H9 (cell line): ENCODE measurements around the gene RHOA. TPM values are rescaled to one million over a fixed set of nuclear protein-coding genes. Genes with fewer than 3 reads are reported as not detected.

Experiments used
- DNase-seq: peaks from one replicate; pipeline ENCODE4 v3.0.0-alpha.2; 2017
- H2AFZ ChIP-seq: one replicate; pipeline ENCODE4 v1.6.1; 2013; ENCODE audit warnings: mild to moderate bottlenecking, low read length, control low read depth, moderate library complexity
- H2AK5ac ChIP-seq: 2 replicates; pipeline ENCODE4 v1.6.1; 2013; ENCODE audit warnings: low read length, control low read depth, mixed read lengths; ENCODE audit not compliant: insufficient read length
- H2BK120ac ChIP-seq: one replicate; pipeline ENCODE4 v1.6.1; 2013; ENCODE audit warnings: low read depth, mild to moderate bottlenecking, low read length, control low read depth, inconsistent platforms; ENCODE audit not compliant: poor library complexity, severe bottlenecking
- H2BK12ac ChIP-seq: 2 replicates; pipeline ENCODE4 v1.6.1; 2013; ENCODE audit warnings: low read length, control low read depth, mixed read lengths, low read depth; ENCODE audit not compliant: insufficient read length
- H2BK15ac ChIP-seq: 2 replicates; pipeline ENCODE4 v1.6.1; 2013; ENCODE audit warnings: low read depth, low read length, control low read depth
- H2BK20ac ChIP-seq: one replicate; pipeline ENCODE4 v1.6.1; 2013; ENCODE audit warnings: low read depth, mild to moderate bottlenecking, low read length, control low read depth, inconsistent platforms; ENCODE audit not compliant: poor library complexity, severe bottlenecking
- H2BK5ac ChIP-seq: 2 replicates; pipeline ENCODE4 v1.6.1; 2013; ENCODE audit warnings: low read length, control low read depth, mixed read lengths; ENCODE audit not compliant: insufficient read length
- H3K14ac ChIP-seq: 2 replicates; pipeline ENCODE4 v1.6.1; 2013; ENCODE audit warnings: low read length, control low read depth; ENCODE audit not compliant: insufficient read depth
- H3K18ac ChIP-seq: 2 replicates; pipeline ENCODE4 v1.6.1; 2013; ENCODE audit warnings: low read depth, mild to moderate bottlenecking, mixed read lengths, low read length, control low read depth; ENCODE audit not compliant: insufficient read length
- H3K23ac ChIP-seq: 2 replicates; pipeline ENCODE4 v1.6.1; 2013; ENCODE audit warnings: low read length, control low read depth, mixed read lengths, low read depth; ENCODE audit not compliant: insufficient read length
- H3K23me2 ChIP-seq: 2 replicates; pipeline ENCODE4 v1.6.1; 2013; ENCODE audit warnings: low read depth, mild to moderate bottlenecking, mixed read lengths, low read length, control low read depth; ENCODE audit not compliant: insufficient read length, poor library complexity, severe bottlenecking
- H3K27ac ChIP-seq: 2 replicates; pipeline ENCODE4 v1.5.1; 2013; ENCODE audit warnings: low read length, control low read depth, mixed read lengths, low read depth; ENCODE audit not compliant: insufficient read length
- H3K27me3 ChIP-seq: 2 replicates; pipeline ENCODE4 v1.6.1; 2013; ENCODE audit warnings: low read length, control low read depth, inconsistent platforms; ENCODE audit not compliant: insufficient read depth
- H3K4ac ChIP-seq: 2 replicates; pipeline ENCODE4 v1.6.1; 2013; ENCODE audit warnings: low read depth, mild to moderate bottlenecking, control low read depth, inconsistent platforms, low read length, moderate library complexity
- H3K4me1 ChIP-seq: 2 replicates; pipeline ENCODE4 v1.6.1; 2013; ENCODE audit warnings: low read length, control low read depth, inconsistent platforms; ENCODE audit not compliant: insufficient read depth
- H3K4me2 ChIP-seq: 2 replicates; pipeline ENCODE4 v1.6.1; 2013; ENCODE audit warnings: low read length, control low read depth, mixed read lengths; ENCODE audit not compliant: insufficient read length, insufficient read depth
- H3K56ac ChIP-seq: 2 replicates; pipeline ENCODE4 v1.6.1; 2013; ENCODE audit warnings: low read depth, mild to moderate bottlenecking, mixed read lengths, low read length, control low read depth; ENCODE audit not compliant: insufficient read length
- H3K79me1 ChIP-seq: 2 replicates; pipeline ENCODE4 v1.6.1; 2013; ENCODE audit warnings: low read depth, mild to moderate bottlenecking, moderate library complexity, low read length, control low read depth, inconsistent platforms; ENCODE audit not compliant: insufficient read depth, poor library complexity, severe bottlenecking
- H3K79me2 ChIP-seq: 2 replicates; pipeline ENCODE4 v1.6.1; 2013; ENCODE audit warnings: low read length, control low read depth, inconsistent platforms; ENCODE audit not compliant: insufficient read depth
- H3K9ac ChIP-seq: 2 replicates; pipeline ENCODE4 v1.6.1; 2013; ENCODE audit warnings: low read length, control low read depth, mixed read lengths; ENCODE audit not compliant: insufficient read length; ENCODE audit errors: extremely low read depth
- H3K9me3 ChIP-seq: one replicate; pipeline ENCODE4 v1.6.1; 2013; ENCODE audit warnings: low read depth, low read length, inconsistent platforms; ENCODE audit not compliant: control insufficient read depth
- H3T11ph ChIP-seq: one replicate; pipeline ENCODE4 v1.6.1; 2013; ENCODE audit warnings: mild to moderate bottlenecking, low read length, control low read depth, inconsistent platforms
- H4K20me1 ChIP-seq: one replicate; pipeline ENCODE4 v1.6.1; 2013; ENCODE audit not compliant: control insufficient read depth, insufficient read length, insufficient read depth
- H4K5ac ChIP-seq: 2 replicates; pipeline ENCODE4 v1.6.1; 2013; ENCODE audit warnings: low read depth, mild to moderate bottlenecking, mixed read lengths, low read length, control low read depth; ENCODE audit not compliant: insufficient read length
- H4K8ac ChIP-seq: replicated peaks from 2 replicates; pipeline ENCODE4 v1.6.1; 2013; ENCODE audit warnings: low read length, control low read depth, mixed read lengths, low read depth; ENCODE audit not compliant: insufficient read length
- H4K91ac ChIP-seq: 2 replicates; pipeline ENCODE4 v1.6.1; 2013; ENCODE audit warnings: low read depth, mild to moderate bottlenecking, moderate library complexity, mixed read lengths, low read length, control low read depth; ENCODE audit not compliant: insufficient read length
- H3K27ac Mint-ChIP-seq, 3 experiments: 2 replicates in 2 of 3; 3 replicates in 1 of 3; pipeline ENCODE4 v1.8.0; 2020 to 2021; ENCODE audit warnings: mixed read lengths in 3 of 3, mild to moderate bottlenecking in 1 of 3, moderate library complexity in 1 of 3
- H3K27me3 Mint-ChIP-seq: 2 replicates; pipeline ENCODE4 v1.8.0; 2021; ENCODE audit warnings: low read depth, mild to moderate bottlenecking, moderate library complexity, mixed read lengths
- H3K36me3 Mint-ChIP-seq, 3 experiments: 2 replicates in 2 of 3; 3 replicates in 1 of 3; pipeline ENCODE4 v1.8.0; 2020 to 2021; ENCODE audit warnings: low read depth in 3 of 3, mixed read lengths in 3 of 3; ENCODE audit not compliant: insufficient read depth in 1 of 3
- H3K4me1 Mint-ChIP-seq, 2 experiments: 2 replicates each; pipeline ENCODE4 v1.8.0; 2020; ENCODE audit warnings: mixed read lengths in 2 of 2
- H3K4me3 Mint-ChIP-seq, 2 experiments: 2 replicates in 1 of 2; 3 replicates in 1 of 2; pipeline ENCODE4 v1.8.0; 2020 to 2021; ENCODE audit warnings: mild to moderate bottlenecking in 2 of 2, mixed read lengths in 2 of 2, moderate library complexity in 1 of 2
- H3K9me3 Mint-ChIP-seq, 2 experiments: 2 replicates in 1 of 2; 3 replicates in 1 of 2; pipeline ENCODE4 v1.8.0; 2020; ENCODE audit warnings: mild to moderate bottlenecking in 2 of 2, mixed read lengths in 2 of 2, moderate library complexity in 1 of 2
- WGBS: extraction: QIAGEN DNeasy Blood & Tissue Kit; methylation state at CpG from one replicate; pipeline ENCODE4 v1.1.7; 2013; ENCODE audit warnings: missing lambda C conversion rate, low lambda C conversion rate, mixed read lengths; ENCODE audit not compliant: insufficient read length; ENCODE audit errors: extremely low coverage; 5-methylcytosine and 5-hydroxymethylcytosine counted together
- total RNA-seq: library from RNA; stranded (reverse); gene quantifications from 2 replicates; pipeline ENCODE4 v1.2.1, GENCODE V29; 2021
- TF ChIP-seq, protein P1 (sequence below): fragments of 200-600 bp; sonication (generic); conservative IDR thresholded peaks from 3 replicates; pipeline ENCODE4 v1.8.0; 2021; ENCODE audit warnings: antibody characterized with exemption, mild to moderate bottlenecking

The RHOA gene
- total RNA-seq, 1 experiment from 2014 or later, result 403 TPM

DNA sequence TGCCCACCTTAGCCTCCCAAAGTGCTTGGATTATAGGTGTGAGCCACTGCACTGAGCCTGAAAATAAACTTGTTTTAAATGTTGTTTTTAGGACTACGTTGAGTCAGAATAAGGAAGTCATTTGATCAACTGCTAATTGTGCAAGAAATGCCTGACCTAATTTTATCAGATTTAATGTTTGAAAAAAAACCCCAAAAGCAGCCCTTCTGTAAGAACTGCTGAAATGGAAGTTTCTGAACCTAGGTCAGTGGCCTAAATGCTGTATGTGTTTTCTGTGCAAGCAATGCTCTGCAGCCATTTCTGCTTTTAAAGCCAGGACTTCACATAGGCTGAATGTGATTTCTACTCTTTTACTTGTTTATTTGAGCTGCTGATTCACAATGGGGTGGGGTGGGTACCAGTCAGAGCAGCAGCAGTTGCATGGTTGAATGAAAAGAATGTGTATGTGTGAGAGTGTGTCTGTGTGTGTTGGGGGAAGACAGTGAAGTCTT, 60.2 kb downstream of the RHOA start:
- Mint-ChIP-seq H3K9me3 (0 out of 5 replicates have a peak, but pooled peaks cover 0 to 2% of the 10 kb centered on the region in 2 experiments), H3K27me3 (peaks cover 3% of the 10 kb centered on the region; the same call in 1 of the 2 replicates), H3K36me3 (peaks cover 8 to 19% (median 16%) of the 10 kb centered on the region in 3 experiments), H3K4me1 (peaks cover 8 to 9% of the 10 kb centered on the region in 2 experiments), H3K4me3 (no peak overlapping the region), H3K27ac (no peak overlapping the region)
- Histone ChIP-seq H3K18ac (no peak overlapping the region), H3K23me2 (no peaks in the 10 kb centered on the region), H3T11ph (no peak overlapping the region), H2BK5ac (no peak overlapping the region), H4K91ac (no peak overlapping the region), H2AFZ (no peak overlapping the region), H3K56ac (no peak overlapping the region), H3K9me3 (no peaks in the 10 kb centered on the region), H3K23ac (no peak overlapping the region), H3K4ac (no peak overlapping the region), H4K20me1 (no peaks in the 10 kb centered on the region), H4K5ac (no peak overlapping the region), H2BK20ac (no peak overlapping the region), H3K4me1 (no peaks in the 10 kb centered on the region), H3K79me2 (no peaks in the 10 kb centered on the region), H3K9ac (no peak overlapping the region), H3K27me3 (no peaks in the 10 kb centered on the region), H3K79me1 (no peaks in the 10 kb centered on the region), H3K14ac (no peak overlapping the region), H2BK15ac (no peak overlapping the region), H3K27ac (no peak overlapping the region), H2BK12ac (no peak overlapping the region), H2BK120ac (no peak overlapping the region), H4K8ac (no peak overlapping the region), H3K4me2 (no peak overlapping the region), H2AK5ac (no peak overlapping the region)
- WGBS, result no CpG with 5 or more reads among the region's 1 CpG
- TF ChIP-seq, protein P1, sequence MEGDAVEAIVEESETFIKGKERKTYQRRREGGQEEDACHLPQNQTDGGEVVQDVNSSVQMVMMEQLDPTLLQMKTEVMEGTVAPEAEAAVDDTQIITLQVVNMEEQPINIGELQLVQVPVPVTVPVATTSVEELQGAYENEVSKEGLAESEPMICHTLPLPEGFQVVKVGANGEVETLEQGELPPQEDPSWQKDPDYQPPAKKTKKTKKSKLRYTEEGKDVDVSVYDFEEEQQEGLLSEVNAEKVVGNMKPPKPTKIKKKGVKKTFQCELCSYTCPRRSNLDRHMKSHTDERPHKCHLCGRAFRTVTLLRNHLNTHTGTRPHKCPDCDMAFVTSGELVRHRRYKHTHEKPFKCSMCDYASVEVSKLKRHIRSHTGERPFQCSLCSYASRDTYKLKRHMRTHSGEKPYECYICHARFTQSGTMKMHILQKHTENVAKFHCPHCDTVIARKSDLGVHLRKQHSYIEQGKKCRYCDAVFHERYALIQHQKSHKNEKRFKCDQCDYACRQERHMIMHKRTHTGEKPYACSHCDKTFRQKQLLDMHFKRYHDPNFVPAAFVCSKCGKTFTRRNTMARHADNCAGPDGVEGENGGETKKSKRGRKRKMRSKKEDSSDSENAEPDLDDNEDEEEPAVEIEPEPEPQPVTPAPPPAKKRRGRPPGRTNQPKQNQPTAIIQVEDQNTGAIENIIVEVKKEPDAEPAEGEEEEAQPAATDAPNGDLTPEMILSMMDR, result no peak
- DNase-seq, result no peak
